Lower leg skin (tissue), 4 donors: ENCODE results near the gene DENR. TPM values are rescaled to one million over a fixed set of nuclear protein-coding genes. Genes with fewer than 3 reads are reported as not detected.
"Not testable (repeated sequence)": the region's sequence is repeated elsewhere in the genome, so short reads cannot be mapped to it uniquely, and the experiment has no call there.

Experiments used
- DNase-seq, 2 donors: peaks; one replicate each; pipeline ENCODE4 v3.0.0-alpha.2; 2019; ENCODE audit warnings: low spot score in 2 of 2
- H3K4me3 ChIP-seq: fragments of 200-600 bp; sonication (generic); 2 replicates; pipeline ENCODE4 v1.5.1; 2017; ENCODE audit warnings: mild to moderate bottlenecking, low read depth; ENCODE audit not compliant: poor library complexity, severe bottlenecking
- POLR2A ChIP-seq, 2 donors: fragments of 450-650 bp; IDR thresholded peaks; one replicate each; pipeline ENCODE4 v1.6.1; 2016 to 2017; ENCODE audit warnings: antibody characterized with exemption in 2 of 2, mild to moderate bottlenecking in 1 of 2, moderate library complexity in 1 of 2
- WGBS, 2 donors: methylation state at CpG; one replicate each; pipeline ENCODE4 v1.1.5; 2018; 5-methylcytosine and 5-hydroxymethylcytosine counted together
- intact Hi-C: fragments of 100-400 bp; cut with DNase I; formaldehyde crosslinking; loops from one replicate; pipeline ENCODE4 v1.15.0; 2023; ENCODE audit warnings: low total_unique reads
- total RNA-seq, 4 donors: library from RNA; depleted of rRNA; stranded (reverse); fragments of >200 nt; gene quantifications; one replicate each; pipeline ENCODE4 v1.1.0, GENCODE V29; 2016
- TF ChIP-seq, protein P1 (sequence below), 3 donors: fragments of 450-650 bp; IDR thresholded peaks; one replicate each; pipeline ENCODE4 v1.5.1; 2016; ENCODE audit warnings: antibody characterized with exemption in 3 of 3, mild to moderate bottlenecking in 3 of 3, moderate library complexity in 2 of 3

Gene DENR
- total RNA-seq, 4 donors from 2014 or later = 22.1 to 30.4 (median 24.2) TPM

DNA sequence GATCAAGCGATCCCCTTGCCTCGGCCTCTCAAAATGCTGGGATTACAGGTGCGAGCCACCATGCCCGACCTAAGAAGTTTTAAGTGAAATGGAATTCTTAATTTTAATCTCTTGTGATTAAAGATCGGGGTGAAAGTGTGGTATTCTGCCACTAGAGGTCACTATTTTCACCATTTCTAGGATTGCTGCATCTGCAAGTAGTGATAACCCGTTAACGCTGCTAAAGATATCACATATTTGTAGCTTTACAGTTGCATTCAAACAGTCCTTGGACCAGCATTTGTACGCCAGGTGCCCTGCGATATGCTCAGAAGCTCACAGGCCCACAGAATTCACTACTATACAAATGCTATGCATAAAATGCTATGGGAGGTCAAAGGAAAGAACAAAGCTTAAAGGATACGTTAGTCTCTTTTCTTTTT, 41.1 kb downstream of the DENR start:
- DNase-seq = no peak
- TF ChIP-seq, protein P1, sequence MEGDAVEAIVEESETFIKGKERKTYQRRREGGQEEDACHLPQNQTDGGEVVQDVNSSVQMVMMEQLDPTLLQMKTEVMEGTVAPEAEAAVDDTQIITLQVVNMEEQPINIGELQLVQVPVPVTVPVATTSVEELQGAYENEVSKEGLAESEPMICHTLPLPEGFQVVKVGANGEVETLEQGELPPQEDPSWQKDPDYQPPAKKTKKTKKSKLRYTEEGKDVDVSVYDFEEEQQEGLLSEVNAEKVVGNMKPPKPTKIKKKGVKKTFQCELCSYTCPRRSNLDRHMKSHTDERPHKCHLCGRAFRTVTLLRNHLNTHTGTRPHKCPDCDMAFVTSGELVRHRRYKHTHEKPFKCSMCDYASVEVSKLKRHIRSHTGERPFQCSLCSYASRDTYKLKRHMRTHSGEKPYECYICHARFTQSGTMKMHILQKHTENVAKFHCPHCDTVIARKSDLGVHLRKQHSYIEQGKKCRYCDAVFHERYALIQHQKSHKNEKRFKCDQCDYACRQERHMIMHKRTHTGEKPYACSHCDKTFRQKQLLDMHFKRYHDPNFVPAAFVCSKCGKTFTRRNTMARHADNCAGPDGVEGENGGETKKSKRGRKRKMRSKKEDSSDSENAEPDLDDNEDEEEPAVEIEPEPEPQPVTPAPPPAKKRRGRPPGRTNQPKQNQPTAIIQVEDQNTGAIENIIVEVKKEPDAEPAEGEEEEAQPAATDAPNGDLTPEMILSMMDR (IDR thresholded peaks at IDR 0.05) = no peak
- TF ChIP-seq POLR2A (IDR thresholded peaks at IDR 0.05) = no peak
- intact Hi-C loops = loop anchor here (5.0 kb wide), 1 partner anchor 164 kb away; no protein-coding TSS in a partner anchor
- 14 to 15% methylated on average over 10 of the region's 10 CpGs for WGBS, 2 donors
- H3K4me3 ChIP-seq = no peak overlapping the region

DNA sequence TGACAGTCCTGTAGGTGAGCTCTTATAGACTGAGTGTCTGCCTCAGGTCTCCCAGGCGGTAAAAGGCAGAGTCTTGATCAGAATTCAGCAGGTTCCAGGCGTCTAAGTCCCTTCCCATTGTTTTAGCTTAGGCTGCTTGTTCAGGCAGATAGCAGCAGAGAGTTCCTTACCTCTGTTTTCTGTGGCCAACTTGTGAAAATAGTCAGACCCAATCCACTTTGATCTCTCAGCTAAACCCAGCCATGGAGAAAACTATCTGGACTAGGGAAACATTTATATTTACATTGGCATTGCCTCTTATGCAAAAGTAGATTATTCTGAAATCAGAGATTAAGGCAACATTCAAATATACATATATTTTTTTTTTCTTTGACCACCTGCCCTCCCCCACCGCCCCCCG, 43.2 kb downstream of the DENR start:
- no peak for DNase-seq
- intact Hi-C loops = no loop called here
- no peak overlapping the region for H3K4me3 ChIP-seq

DNA sequence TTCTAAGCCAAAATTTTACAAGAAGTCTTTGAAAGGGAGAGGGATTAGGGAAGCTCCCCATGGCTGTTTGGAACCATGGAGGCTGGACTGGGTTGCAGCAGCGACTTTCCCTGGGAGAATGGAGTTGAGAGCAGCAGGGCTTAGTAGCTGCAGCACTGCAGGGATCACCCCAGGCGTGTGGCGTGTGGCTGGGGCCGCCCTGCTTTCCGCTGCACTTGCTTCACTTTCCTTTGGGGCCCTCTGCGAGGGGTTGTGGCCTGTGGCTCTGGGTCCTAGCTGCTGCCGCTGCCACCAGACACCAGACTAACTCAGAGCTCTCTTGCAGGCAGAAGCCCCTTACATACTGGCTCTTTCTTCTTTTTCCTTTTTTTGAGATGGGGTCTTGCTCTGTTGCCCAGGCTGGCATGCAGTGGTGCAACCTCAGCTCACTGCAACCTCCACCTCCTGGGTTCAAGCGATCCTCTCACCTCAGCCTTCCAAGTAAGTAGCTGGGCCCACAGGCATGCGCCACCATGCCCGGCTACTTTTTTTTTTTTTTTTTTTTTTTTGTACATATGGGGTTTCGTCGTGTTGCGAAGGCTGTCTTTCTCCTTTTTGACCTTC, 47.1 kb downstream of the DENR start:
- DNase-seq = no peak
- no peak overlapping the region for H3K4me3 ChIP-seq
- TF ChIP-seq, protein P1 (IDR thresholded peaks at IDR 0.05) = no peak
- TF ChIP-seq POLR2A (IDR thresholded peaks at IDR 0.05) = no peak
- intact Hi-C loops = no loop called here
- 82 to 86% methylated on average over 13 of the region's 13 CpGs for WGBS, 2 donors

More for the DNA sequence above, 43.2 kb downstream of the DENR start:
- TF ChIP-seq, protein P1 (IDR thresholded peaks at IDR 0.05) = no peak
- TF ChIP-seq POLR2A (IDR thresholded peaks at IDR 0.05) = no peak
- WGBS, 2 donors = 77 to 86% methylated on average over 4 of the region's 4 CpGs

DNA sequence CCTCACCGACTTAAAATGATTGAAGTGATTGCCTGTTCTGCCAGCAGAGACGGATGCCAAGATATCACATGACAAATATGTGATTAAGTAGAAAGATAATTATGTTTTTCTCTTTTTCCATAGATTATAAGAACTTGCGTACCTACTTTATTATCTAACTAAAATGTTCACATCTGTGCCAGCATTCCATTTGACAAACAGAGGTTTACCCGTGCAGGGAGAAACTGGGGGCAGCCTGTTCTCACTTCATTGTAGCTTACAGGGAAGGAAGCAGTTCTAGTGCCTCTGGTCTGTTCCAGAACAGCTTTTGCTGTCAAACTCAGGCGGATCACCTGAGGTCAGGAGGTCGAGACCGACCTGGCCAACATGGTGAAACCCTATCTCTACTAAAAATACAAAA, 51.3 kb downstream of the DENR start:
- WGBS, 2 donors = 55 to 61% methylated on average over 7 of the region's 7 CpGs
- intact Hi-C loops = no loop called here

DNA sequence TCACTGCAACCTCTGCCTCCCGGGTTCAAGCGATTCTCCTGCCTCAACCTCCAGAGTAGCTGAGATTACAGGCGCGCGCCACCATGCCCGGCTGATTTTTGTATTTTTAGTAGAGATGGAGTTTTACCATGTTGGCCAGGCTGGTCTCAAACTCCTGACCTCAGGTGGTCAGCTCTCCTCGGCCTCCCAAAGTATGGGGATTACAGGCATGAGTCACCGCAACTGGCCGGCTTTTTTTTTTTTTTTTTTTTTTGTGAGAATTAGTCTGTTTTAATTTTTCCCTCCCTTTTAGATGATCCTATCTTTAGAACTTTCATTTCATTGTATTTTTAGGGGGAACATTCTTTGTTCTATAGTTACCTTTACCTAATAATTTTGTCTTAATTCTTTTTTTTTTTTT, 52.3 kb downstream of the DENR start:
- 95 to 96% methylated on average over 9 of the region's 9 CpGs for WGBS, 2 donors
- H3K4me3 ChIP-seq, DNase-seq, intact Hi-C loops: not testable (repeated sequence)

More for the DNA sequence above, 51.3 kb downstream of the DENR start:
- H3K4me3 ChIP-seq = no peak overlapping the region
- no peak for DNase-seq
- TF ChIP-seq POLR2A (IDR thresholded peaks at IDR 0.05) = no peak
- TF ChIP-seq, protein P1 (IDR thresholded peaks at IDR 0.05) = no peak

DNA sequence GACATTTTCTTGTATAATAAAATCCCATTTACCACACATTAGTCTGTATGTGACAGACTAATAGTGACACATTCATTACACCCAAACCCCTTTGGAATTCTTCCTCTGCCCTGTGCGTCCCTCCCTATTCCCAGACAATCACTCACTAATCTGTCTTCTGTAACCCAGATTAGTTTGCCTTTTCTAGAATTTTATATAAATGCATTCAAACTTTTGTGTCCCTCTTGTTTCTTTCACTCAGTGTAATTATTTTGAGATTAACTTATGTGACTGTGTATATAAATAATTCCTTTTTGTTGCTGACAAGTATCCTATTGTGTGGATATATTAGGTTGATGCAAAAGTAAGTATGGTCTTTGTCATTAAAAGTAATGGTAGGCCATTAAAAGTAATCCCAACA, 55.0 kb downstream of the DENR start:
- intact Hi-C loops = no loop called here
- no peak for DNase-seq
- TF ChIP-seq, protein P1 (IDR thresholded peaks at IDR 0.05) = no peak
- TF ChIP-seq POLR2A (IDR thresholded peaks at IDR 0.05) = no peak
- H3K4me3 ChIP-seq = no peak overlapping the region
- WGBS, 2 donors = 95 to 97% methylated on average over 1 of the region's 1 CpG
